Measurements from ENCODE around the gene ZNF609.

GRCh38 chr15:64635499-64636495 is 175.4 kb downstream of the ZNF609 start:
- TF ChIP-seq ZUFSP (CRISPR knock-in tag; IDR thresholded peaks at IDR 0.05; ENCODE audit: borderline replicate concordance) (no peak), GABPA (IDR thresholded peaks at IDR 0.05; ENCODE audit: low read depth, low read length) (no peak), GABPA (CRISPR knock-in tag; IDR thresholded peaks at IDR 0.05; ENCODE audit: low read depth) (no peak)
